ENCODE measurements around the gene ANXA7. TPM values are rescaled to one million over a fixed set of nuclear protein-coding genes. Genes with fewer than 3 reads are reported as not detected.

Gene ANXA7
- total RNA-seq, 4 donors from 2014 or later, result 12.3 to 110 (median 64.1) TPM

GRCh38 chr10:73386583-73386982 lies 27.3 kb downstream of the ANXA7 start:
- no peak for TF ChIP-seq POLR2A (IDR thresholded peaks at IDR 0.05)
- Histone ChIP-seq H3K36me3 (peaks cover 0 to 87% (median 38%) of the 10 kb centered on the region in 4 donors), H3K9me3 (no peaks in the 10 kb centered on the region), H3K27me3 (no peaks in the 10 kb centered on the region), H3K4me3 (no peak overlapping the region), H3K4me1 (no peaks in the 10 kb centered on the region), H3K27ac (no peak overlapping the region)
- no peak for DNase-seq
- intact Hi-C loops (cut with DNase I; ENCODE audit: low total_unique reads), result no loop called here
- 76 to 88% methylated on average over 3 to 7 of the region's 7 CpGs for whole genome bisulfite sequencing, 2 donors (ENCODE audit: low coverage in 1 of 2)
- in situ Hi-C loops (cut with MboI; ENCODE audit: low pct_ligation_motif_present in 1 of 4, low pct_unique_long_range_greater_than_20kb in 1 of 4, low sequenced_read_pairs in 3 of 4), result no loop called here

GRCh38 chr10:73379064-73379748 lies 34.7 kb downstream of the ANXA7 start:
- 53 to 80% methylated on average over 1 of the region's 1 CpG for WGBS, 2 donors (ENCODE audit: low coverage in 1 of 2)
- intact Hi-C loops (cut with DNase I; ENCODE audit: low total_unique reads), result no loop called here

GRCh38 chr10:73376679-73377078 lies 37.2 kb downstream of the ANXA7 start:
- H3K4me1 ChIP-seq, result no peaks in the 10 kb centered on the region
- 88 to 91% methylated on average over 3 of the region's 3 CpGs for WGBS, 2 donors (ENCODE audit: low coverage in 1 of 2)
- in situ Hi-C loops (cut with MboI; ENCODE audit: low pct_ligation_motif_present in 1 of 4, low pct_unique_long_range_greater_than_20kb in 1 of 4, low sequenced_read_pairs in 3 of 4) (no loop called here), intact Hi-C loops (cut with DNase I; ENCODE audit: low total_unique reads) (no loop called here)
- no peak overlapping the region for H3K27ac ChIP-seq
- no peak overlapping the region for H3K4me3 ChIP-seq
- peaks cover 0 to 63% (median 26%) of the 10 kb centered on the region in 4 donors for H3K36me3 ChIP-seq
- DNase-seq, result no peak
- H3K9me3 ChIP-seq, result no peaks in the 10 kb centered on the region
- H3K27me3 ChIP-seq, result no peaks in the 10 kb centered on the region
- TF ChIP-seq POLR2A (IDR thresholded peaks at IDR 0.05), result no peak
- TF ChIP-seq CTCF (IDR thresholded peaks at IDR 0.05), result no peak
- no peak for TF ChIP-seq EP300 (IDR thresholded peaks at IDR 0.05; ENCODE audit: low read depth)
- no peak for TF ChIP-seq POLR2AphosphoS5 (IDR thresholded peaks at IDR 0.05)

More at GRCh38 chr10:73379064-73379748, 34.7 kb downstream of the ANXA7 start:
- H3K36me3 ChIP-seq, result peaks cover 0 to 84% (median 32%) of the 10 kb centered on the region in 4 donors
- no peak overlapping the region for H3K27ac ChIP-seq
- in situ Hi-C loops (cut with MboI; ENCODE audit: low pct_ligation_motif_present in 1 of 4, low pct_unique_long_range_greater_than_20kb in 1 of 4, low sequenced_read_pairs in 3 of 4), result no loop called here
- DNase-seq, result no peak
- TF ChIP-seq EP300 (IDR thresholded peaks at IDR 0.05; ENCODE audit: low read depth), result no peak
- no peak for TF ChIP-seq CTCF (IDR thresholded peaks at IDR 0.05)
- TF ChIP-seq POLR2AphosphoS5 (IDR thresholded peaks at IDR 0.05), result no peak
- no peak for TF ChIP-seq POLR2A (IDR thresholded peaks at IDR 0.05)
- H3K9me3 ChIP-seq, result no peaks in the 10 kb centered on the region
- H3K4me1 ChIP-seq, result no peaks in the 10 kb centered on the region
- no peaks in the 10 kb centered on the region for H3K27me3 ChIP-seq
- H3K4me3 ChIP-seq, result no peak overlapping the region

GRCh38 chr10:73368238-73368637 lies 45.6 kb downstream of the ANXA7 start:
- Histone ChIP-seq H3K4me1 (no peaks in the 10 kb centered on the region), H3K9me3 (no peaks in the 10 kb centered on the region), H3K27ac (no peak overlapping the region), H3K4me3 (no peak overlapping the region), H3K27me3 (no peaks in the 10 kb centered on the region), H3K36me3 (peaks cover 0 to 25% (median 9%) of the 10 kb centered on the region in 4 donors)
- TF ChIP-seq POLR2AphosphoS5 (IDR thresholded peaks at IDR 0.05), result no peak
- TF ChIP-seq EP300 (IDR thresholded peaks at IDR 0.05; ENCODE audit: low read depth), result no peak
- no peak for TF ChIP-seq POLR2A (IDR thresholded peaks at IDR 0.05)
- no peak for TF ChIP-seq CTCF (IDR thresholded peaks at IDR 0.05)
- in situ Hi-C loops (cut with MboI; ENCODE audit: low pct_ligation_motif_present in 1 of 4, low pct_unique_long_range_greater_than_20kb in 1 of 4, low sequenced_read_pairs in 3 of 4) (no loop called here), intact Hi-C loops (cut with DNase I; ENCODE audit: low total_unique reads) (no loop called here)
- DNase-seq, result no peak
- 90 to 94% methylated on average over 4 of the region's 4 CpGs for WGBS, 2 donors (ENCODE audit: low coverage in 1 of 2)
